Bronchial epithelial cell (primary cell): ENCODE results near the gene KSR1. TPM values are rescaled to one million over a fixed set of nuclear protein-coding genes. Genes with fewer than 3 reads are reported as not detected.

ENCODE experiments used
- DNase-seq: peaks from one replicate; pipeline ENCODE4 v3.0.0-alpha.2; 2010; ENCODE audit warnings: low read depth
- FAIRE-seq: peaks from 2 replicates; lab custom pipeline; 2011; peaks lifted over from hg19 to GRCh38; lab: Jason Lieb, UNC
- H3K27me3 ChIP-seq: 2 replicates; pipeline ENCODE4 v1.5.1; 2011; ENCODE audit warnings: low read length; ENCODE audit not compliant: control insufficient read depth, insufficient read depth
- H3K36me3 ChIP-seq: 2 replicates; pipeline ENCODE4 v1.5.1; 2011; ENCODE audit warnings: low read length; ENCODE audit not compliant: control insufficient read depth, insufficient read depth
- H3K4me3 ChIP-seq: 2 replicates; pipeline ENCODE4 v1.5.1; 2011; ENCODE audit warnings: mild to moderate bottlenecking, low read depth, low read length, control low read depth
- total RNA-seq: library from RNA; depleted of rRNA; stranded (reverse); fragments of >200 nt; gene quantifications from 2 replicates; pipeline ENCODE4 v1.2.1, GENCODE V29; 2014
- TF ChIP-seq, protein P1 (sequence below): IDR thresholded peaks from 2 replicates; pipeline ENCODE4 v1.5.1; 2011; ENCODE audit warnings: mild to moderate bottlenecking, moderate library complexity, low read length, control low read depth, inconsistent platforms; ENCODE audit not compliant: insufficient read depth, severe bottlenecking

The KSR1 gene
- total RNA-seq, 1 donor from 2014 or later, result 0.53 TPM

DNA sequence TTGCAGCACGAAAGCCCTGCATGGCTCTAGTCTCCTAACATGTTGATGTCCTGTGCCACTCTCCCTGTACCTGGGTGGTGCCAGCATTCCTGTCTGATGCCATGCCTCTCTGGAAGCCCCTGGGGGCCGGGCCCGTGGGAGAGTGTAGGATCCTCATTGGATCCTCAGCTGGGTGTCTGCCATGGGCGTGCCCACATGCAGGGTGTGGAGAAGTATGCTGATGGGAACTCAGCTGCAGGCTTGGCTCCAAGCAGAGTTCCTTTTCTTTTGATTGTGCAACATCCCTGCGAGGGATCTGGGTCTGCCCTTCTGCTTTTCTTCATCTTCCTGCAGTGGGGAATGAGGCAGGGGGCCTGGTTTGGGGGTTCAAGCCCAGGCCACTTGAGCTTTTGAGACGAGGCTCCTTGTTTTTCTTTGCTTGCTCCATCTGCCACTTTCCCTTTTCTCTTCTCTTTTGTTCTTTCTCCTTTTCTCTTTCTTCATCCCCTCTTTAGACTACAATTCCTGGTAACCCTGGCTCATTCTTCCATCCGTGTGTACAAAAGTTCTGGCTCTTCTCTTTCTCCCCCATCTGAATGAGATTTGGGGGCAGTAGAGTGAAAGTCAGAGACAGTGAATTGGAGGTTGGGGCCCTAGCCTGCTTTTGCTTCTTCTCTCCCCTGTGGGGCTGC lies 32.9 kb downstream of the KSR1 start:
- FAIRE-seq, result no peak
- no peaks in the 10 kb centered on the region for H3K27me3 ChIP-seq

DNA sequence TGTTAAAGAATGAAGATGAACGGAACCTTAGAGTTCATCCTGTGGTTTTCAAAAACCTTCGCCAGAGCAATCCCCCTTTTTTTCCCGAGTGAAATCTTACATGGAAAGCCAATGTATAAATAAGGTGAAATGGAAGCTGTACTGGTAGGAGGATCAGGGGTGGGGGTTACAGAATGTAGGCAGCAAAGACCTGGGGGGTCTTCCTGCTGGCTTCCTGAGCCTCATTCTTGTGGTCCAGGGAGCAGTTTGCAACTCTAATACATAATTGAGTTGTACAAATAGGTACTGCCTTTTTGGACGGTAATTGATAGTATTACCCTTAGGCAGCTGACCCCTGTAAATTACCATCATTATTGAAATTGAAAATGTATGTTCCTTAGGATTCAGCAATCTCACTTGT lies 34.1 kb downstream of the KSR1 start:
- Histone ChIP-seq H3K36me3 (no peaks in the 10 kb centered on the region), H3K4me3 (no peak overlapping the region), H3K27me3 (no peaks in the 10 kb centered on the region)
- FAIRE-seq (no peak), DNase-seq (no peak)
- TF ChIP-seq, protein P1, sequence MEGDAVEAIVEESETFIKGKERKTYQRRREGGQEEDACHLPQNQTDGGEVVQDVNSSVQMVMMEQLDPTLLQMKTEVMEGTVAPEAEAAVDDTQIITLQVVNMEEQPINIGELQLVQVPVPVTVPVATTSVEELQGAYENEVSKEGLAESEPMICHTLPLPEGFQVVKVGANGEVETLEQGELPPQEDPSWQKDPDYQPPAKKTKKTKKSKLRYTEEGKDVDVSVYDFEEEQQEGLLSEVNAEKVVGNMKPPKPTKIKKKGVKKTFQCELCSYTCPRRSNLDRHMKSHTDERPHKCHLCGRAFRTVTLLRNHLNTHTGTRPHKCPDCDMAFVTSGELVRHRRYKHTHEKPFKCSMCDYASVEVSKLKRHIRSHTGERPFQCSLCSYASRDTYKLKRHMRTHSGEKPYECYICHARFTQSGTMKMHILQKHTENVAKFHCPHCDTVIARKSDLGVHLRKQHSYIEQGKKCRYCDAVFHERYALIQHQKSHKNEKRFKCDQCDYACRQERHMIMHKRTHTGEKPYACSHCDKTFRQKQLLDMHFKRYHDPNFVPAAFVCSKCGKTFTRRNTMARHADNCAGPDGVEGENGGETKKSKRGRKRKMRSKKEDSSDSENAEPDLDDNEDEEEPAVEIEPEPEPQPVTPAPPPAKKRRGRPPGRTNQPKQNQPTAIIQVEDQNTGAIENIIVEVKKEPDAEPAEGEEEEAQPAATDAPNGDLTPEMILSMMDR, result no peak

More for the DNA sequence above, 32.9 kb downstream of the KSR1 start:
- TF ChIP-seq, protein P1, result no peak
- peak; percentile 33 for DNase-seq
- Histone ChIP-seq H3K36me3 (no peaks in the 10 kb centered on the region), H3K4me3 (no peak overlapping the region)

DNA sequence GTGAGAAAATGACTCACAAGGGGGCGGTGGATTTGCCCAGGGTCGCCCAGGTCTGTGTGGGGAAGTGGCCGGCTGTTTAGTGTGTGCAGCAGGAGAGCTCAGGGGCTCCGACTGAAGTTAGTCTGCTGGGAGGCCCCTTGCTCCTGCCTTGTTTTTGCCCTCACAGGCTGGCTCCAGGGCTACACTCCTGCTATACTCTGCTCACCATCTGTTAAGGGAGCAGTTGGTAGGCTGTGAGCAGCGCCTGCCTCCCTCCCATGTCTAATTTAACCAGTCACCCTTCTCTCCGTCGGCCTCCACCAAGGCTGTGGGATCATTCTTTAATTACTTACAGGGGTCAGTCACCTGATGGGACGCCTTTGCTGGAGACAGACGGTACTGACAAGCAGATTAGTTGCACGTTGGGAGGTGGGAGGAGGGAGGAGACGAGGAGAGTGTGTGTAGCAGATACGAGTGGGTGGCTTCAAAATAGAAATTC lies 35.5 kb downstream of the KSR1 start:
- FAIRE-seq, result no peak
- Histone ChIP-seq H3K36me3 (no peaks in the 10 kb centered on the region), H3K4me3 (no peak overlapping the region), H3K27me3 (no peaks in the 10 kb centered on the region)
- no peak for DNase-seq
- TF ChIP-seq, protein P1, result no peak

DNA sequence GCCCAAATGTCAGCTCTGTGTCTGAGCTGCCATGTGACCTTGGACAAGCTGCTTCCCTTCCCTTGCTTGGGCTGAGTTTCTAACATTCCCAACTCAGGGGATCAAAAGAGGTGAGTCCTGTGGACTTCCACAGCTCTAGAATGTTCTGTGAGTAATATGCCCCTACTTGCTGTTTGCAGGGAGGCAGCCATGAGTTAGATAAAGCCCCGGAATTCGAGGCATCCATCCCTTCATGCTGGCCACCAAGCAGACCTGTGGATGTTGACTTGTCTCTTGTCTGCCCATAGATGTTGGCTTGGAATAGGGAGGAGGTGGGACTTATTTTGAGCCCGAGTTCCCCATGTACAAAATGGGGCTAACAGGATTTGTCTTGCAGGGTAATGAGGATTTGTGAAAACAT lies 36.2 kb downstream of the KSR1 start:
- TF ChIP-seq, protein P1, result no peak
- FAIRE-seq, result no peak
- H3K4me3 ChIP-seq, result no peak overlapping the region
- no peak for DNase-seq
- H3K36me3 ChIP-seq, result no peaks in the 10 kb centered on the region
- H3K27me3 ChIP-seq, result no peaks in the 10 kb centered on the region

DNA sequence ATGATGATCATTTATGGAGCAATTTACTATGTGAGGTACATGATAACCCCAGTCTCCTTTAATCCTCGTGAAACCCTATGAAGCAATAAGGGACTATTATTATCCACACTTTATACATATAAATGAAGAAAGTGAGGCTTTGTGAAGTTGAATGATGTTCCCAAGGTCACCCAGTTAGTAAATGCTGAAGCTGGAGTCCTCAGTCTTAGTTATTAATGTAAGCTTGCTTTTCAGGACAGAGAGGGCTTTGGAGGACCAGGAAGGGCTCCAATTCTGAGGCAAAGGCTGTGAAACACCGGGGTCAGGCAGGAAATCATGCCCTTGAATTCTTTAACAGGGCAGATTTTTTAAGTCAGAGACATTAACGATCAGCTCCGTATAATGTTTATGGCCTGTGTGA lies 36.8 kb downstream of the KSR1 start:
- TF ChIP-seq, protein P1, result no peak
- FAIRE-seq (no peak), DNase-seq (no peak)
- no peaks in the 10 kb centered on the region for H3K36me3 ChIP-seq
- no peaks in the 10 kb centered on the region for H3K27me3 ChIP-seq
- H3K4me3 ChIP-seq, result no peak overlapping the region
